Small intestine (tissue), 7 donors: ENCODE data around the gene ZNF526. TPM values are rescaled to one million over a fixed set of nuclear protein-coding genes. Genes with fewer than 3 reads are reported as not detected.

ENCODE experiments used
- DNase-seq, 2 donors: peaks; one replicate each; pipeline versions ENCODE4 v3.0.0 to v3.0.0-alpha.2; 2013
- FAIRE-seq: peaks from 2 replicates; lab custom pipeline; 2012; peaks lifted over from hg19 to GRCh38; lab: Jason Lieb, UNC
- H3K27ac ChIP-seq, 3 donors: one replicate each; pipeline ENCODE4 v1.5.1; 2013; ENCODE audit warnings: low read length in 2 of 3, mild to moderate bottlenecking in 2 of 3, control low read depth in 1 of 3, inconsistent platforms in 1 of 3, low read depth in 1 of 3, moderate library complexity in 1 of 3
- H3K27me3 ChIP-seq, 3 donors: one replicate each; pipeline ENCODE4 v1.6.1; 2013; ENCODE audit warnings: low read length in 3 of 3, inconsistent platforms in 1 of 3; ENCODE audit not compliant: control insufficient read depth in 3 of 3, insufficient read depth in 3 of 3
- H3K36me3 ChIP-seq, 3 donors: one replicate each; pipeline ENCODE4 v1.6.1; 2013; ENCODE audit warnings: low read length in 3 of 3, inconsistent platforms in 1 of 3, low read depth in 1 of 3, mild to moderate bottlenecking in 1 of 3, moderate library complexity in 1 of 3; ENCODE audit not compliant: control insufficient read depth in 3 of 3, insufficient read depth in 2 of 3
- H3K4me1 ChIP-seq, 3 donors: one replicate each; pipeline ENCODE4 v1.6.1; 2013; ENCODE audit warnings: low read length in 2 of 3, inconsistent platforms in 1 of 3, low read depth in 1 of 3, mild to moderate bottlenecking in 1 of 3, moderate library complexity in 1 of 3; ENCODE audit not compliant: control insufficient read depth in 3 of 3, insufficient read depth in 2 of 3
- H3K4me3 ChIP-seq, 3 donors: one replicate each; pipeline ENCODE4 v1.5.1; 2013; ENCODE audit warnings: low read length in 3 of 3, control low read depth in 1 of 3, inconsistent platforms in 1 of 3, low read depth in 1 of 3, mild to moderate bottlenecking in 1 of 3, moderate library complexity in 1 of 3
- H3K9me3 ChIP-seq, 2 donors: one replicate each; pipeline ENCODE4 v1.6.1; 2013; ENCODE audit warnings: low read depth in 1 of 2, low read length in 1 of 2; ENCODE audit not compliant: control insufficient read depth in 2 of 2, insufficient read depth in 1 of 2
- WGBS, 3 donors: extraction: QIAGEN DNeasy Blood & Tissue Kit; methylation state at CpG; one replicate each; pipeline ENCODE4 v1.1.7; 2013; 5-methylcytosine and 5-hydroxymethylcytosine counted together
- polyA plus RNA-seq, 4 donors: library from polyadenylated mRNA; stranded (reverse) in 3 of 4; unstranded in 1 of 4; fragments of 200-250 nt in 3 of 4; fragments of 120-200 nt in 1 of 4; gene quantifications; one replicate each; pipeline versions ENCODE4 v1.2.1 to v1.2.3, GENCODE V29; 2013
- donor health status: healthy with polysubstance abuse.
- donor health status: control.
- donor health status: control.
- donor health status: Bipolar disorder and iron deficiency.
- donor health status: healthy.

Gene ZNF526
- polyA plus RNA-seq, 4 donors, result 3.2 to 11.3 (median 4.4) TPM

DNA sequence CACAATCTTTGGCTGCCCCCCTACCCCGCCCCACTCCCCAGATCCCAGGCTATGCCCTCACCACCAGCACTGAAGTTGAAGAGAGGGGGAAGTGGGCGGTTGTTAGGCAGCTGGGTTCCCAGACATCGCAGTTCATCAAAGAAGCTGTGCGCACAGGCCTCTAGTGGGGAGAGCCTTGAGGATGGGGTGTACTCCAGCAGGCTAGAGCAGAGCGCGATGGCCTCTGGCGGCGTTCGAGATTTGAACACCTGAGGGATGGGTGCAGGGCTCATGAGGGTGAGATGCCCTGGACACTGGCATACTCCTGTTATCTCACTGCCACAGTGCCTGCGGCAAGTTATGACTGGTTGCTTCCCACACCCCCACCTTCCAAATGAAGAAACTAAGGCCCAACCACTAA lies 12.3 kb downstream of the ZNF526 start:
- Histone ChIP-seq H3K36me3 (peaks cover 24 to 98% (median 30%) of the 10 kb centered on the region in 3 donors), H3K27me3 (no peaks in the 10 kb centered on the region), H3K9me3 (no peaks in the 10 kb centered on the region), H3K4me3 (no peak overlapping the region), H3K4me1 (peaks cover 0 to 58% (median 5%) of the 10 kb centered on the region in 3 donors), H3K27ac (peak overlapping the region in 2 of 3 donors; percentile 71 to 95)
- 90 to 94% (median 92%) methylated on average over 10 of the region's 10 CpGs for WGBS, 3 donors
- DNase-seq (no peak), FAIRE-seq (no peak)

DNA sequence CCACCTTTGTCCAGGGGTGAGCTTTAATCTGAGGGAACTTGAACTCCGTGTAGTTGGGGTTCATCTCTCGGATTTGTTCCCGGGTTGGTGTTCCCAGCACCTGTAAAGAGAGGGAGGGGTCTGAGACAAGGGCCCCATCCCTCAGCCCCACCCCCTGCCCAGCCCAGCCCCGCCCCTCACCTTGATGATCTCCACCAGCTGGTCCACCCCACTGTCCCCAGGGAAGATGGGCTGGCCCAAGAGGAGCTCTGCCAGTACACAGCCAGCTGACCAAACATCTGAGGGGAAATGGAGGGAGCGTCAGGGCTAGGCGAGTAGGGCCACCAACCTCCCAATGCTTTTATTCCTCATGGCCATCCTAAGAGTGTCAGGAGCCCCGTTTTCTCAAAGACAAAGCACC lies 13.0 kb downstream of the ZNF526 start:
- Histone ChIP-seq H3K4me1 (peaks cover 0 to 57% (median 5%) of the 10 kb centered on the region in 3 donors), H3K27ac (peak overlapping the region; percentile 81 to 95 (median 90)), H3K27me3 (no peaks in the 10 kb centered on the region), H3K4me3 (peak overlapping the region in 1 of 3 donors; percentile 1), H3K36me3 (peaks cover 24 to 95% (median 30%) of the 10 kb centered on the region in 3 donors), H3K9me3 (no peaks in the 10 kb centered on the region)
- WGBS, 3 donors, result 44 to 67% (median 51%) methylated on average over 7 of the region's 7 CpGs
- FAIRE-seq (no peak), DNase-seq (no peak)

DNA sequence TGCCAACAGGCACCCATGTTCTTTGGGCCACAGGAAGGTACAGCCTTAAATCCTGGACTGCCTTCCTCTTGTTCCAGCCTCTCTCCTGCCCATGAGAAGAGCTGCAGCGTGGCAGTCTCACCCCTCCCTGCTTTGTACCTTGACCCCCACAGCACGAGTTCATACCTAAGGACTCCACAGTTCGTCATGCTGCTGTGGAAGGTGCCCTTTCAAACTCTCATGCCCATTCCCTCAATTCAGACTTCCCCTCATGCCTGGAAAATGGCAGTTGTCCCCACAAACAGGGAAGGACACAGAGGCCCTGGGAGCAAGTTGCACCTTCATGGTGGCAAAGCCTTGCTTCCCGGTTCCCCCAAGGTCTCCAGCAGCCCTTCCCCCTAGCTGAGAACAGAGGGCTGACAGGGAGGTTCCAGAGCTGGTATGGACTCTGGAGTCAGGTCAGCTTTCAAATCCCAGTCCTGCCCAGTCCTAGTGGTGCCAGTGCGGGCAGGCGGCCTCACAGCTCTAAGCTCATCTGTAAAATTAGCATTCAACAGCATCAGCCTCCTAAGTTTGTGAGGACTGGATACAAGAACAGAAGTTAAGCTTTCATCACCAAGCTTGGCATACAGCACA lies 13.7 kb downstream of the ZNF526 start:
- peak; percentile 89 to 94 for DNase-seq
- Histone ChIP-seq H3K9me3 (no peaks in the 10 kb centered on the region), H3K4me3 (peak overlapping the region in 2 of 3 donors; percentile 1 to 6), H3K36me3 (peaks cover 23 to 95% (median 30%) of the 10 kb centered on the region in 3 donors), H3K27ac (peak overlapping the region; percentile 81 to 95 (median 90)), H3K27me3 (no peaks in the 10 kb centered on the region), H3K4me1 (peaks cover 0 to 50% (median 5%) of the 10 kb centered on the region in 3 donors)
- no peak for FAIRE-seq
- WGBS, 3 donors, result 28 to 69% (median 51%) methylated on average over 6 of the region's 6 CpGs

DNA sequence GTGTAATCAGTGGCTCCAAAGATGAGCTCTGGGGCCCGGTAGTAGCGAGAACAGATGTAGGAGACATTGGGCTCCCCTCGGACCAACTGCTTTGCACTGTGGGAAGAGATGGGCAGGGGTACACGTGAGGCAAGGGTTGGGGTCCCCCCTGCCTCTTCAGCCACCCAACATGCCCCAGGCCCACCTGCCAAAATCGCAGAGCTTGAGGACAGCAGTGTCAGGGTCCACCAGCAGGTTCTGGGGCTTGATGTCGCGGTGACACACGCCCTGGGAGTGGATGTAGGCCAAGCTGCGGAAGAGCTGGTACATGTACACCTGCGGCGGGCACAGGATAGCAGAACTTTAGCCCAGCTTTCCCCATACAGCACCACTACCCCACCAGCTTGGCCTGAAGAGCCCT lies 14.3 kb downstream of the ZNF526 start:
- H3K36me3 ChIP-seq, result peaks cover 21 to 95% (median 30%) of the 10 kb centered on the region in 3 donors
- no peak for FAIRE-seq
- WGBS, 3 donors, result 84 to 93% (median 85%) methylated on average over 11 of the region's 11 CpGs
- DNase-seq, result no peak
- H3K4me1 ChIP-seq, result peaks cover 0 to 44% (median 5%) of the 10 kb centered on the region in 3 donors
- H3K27me3 ChIP-seq, result no peaks in the 10 kb centered on the region
- H3K9me3 ChIP-seq, result no peaks in the 10 kb centered on the region
- H3K27ac ChIP-seq, result peak overlapping the region; percentile 81 to 95 (median 90)
- H3K4me3 ChIP-seq, result peak overlapping the region in 1 of 3 donors; percentile 6

DNA sequence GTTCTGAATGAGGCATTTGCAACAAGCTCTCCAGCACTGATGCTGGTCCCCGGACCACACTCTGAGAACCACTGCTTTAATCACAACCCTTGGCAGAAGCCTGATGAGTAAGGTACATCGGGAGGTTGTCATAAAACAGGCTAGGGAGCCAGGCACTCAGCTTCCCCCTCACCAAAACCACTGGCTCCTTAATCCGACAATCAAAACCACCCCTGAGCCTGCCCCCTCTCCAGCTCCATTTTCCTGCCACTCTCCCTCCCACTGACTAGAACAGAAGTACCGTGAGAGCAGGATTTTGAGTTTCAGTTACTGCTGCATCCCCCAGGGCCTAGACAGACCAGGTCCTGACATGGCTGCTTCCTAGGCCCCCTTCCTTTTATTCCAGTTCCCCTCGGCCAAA lies 15.1 kb downstream of the ZNF526 start:
- H3K27me3 ChIP-seq, result no peaks in the 10 kb centered on the region
- H3K4me1 ChIP-seq, result peaks cover 0 to 36% (median 5%) of the 10 kb centered on the region in 3 donors
- 84 to 95% (median 93%) methylated on average over 5 of the region's 5 CpGs for WGBS, 3 donors
- no peak for FAIRE-seq
- peaks cover 21 to 94% (median 30%) of the 10 kb centered on the region in 3 donors for H3K36me3 ChIP-seq
- no peak overlapping the region for H3K4me3 ChIP-seq
- H3K9me3 ChIP-seq, result no peaks in the 10 kb centered on the region
- DNase-seq, result no peak
- peak overlapping the region in 1 of 3 donors; percentile 54 for H3K27ac ChIP-seq

DNA sequence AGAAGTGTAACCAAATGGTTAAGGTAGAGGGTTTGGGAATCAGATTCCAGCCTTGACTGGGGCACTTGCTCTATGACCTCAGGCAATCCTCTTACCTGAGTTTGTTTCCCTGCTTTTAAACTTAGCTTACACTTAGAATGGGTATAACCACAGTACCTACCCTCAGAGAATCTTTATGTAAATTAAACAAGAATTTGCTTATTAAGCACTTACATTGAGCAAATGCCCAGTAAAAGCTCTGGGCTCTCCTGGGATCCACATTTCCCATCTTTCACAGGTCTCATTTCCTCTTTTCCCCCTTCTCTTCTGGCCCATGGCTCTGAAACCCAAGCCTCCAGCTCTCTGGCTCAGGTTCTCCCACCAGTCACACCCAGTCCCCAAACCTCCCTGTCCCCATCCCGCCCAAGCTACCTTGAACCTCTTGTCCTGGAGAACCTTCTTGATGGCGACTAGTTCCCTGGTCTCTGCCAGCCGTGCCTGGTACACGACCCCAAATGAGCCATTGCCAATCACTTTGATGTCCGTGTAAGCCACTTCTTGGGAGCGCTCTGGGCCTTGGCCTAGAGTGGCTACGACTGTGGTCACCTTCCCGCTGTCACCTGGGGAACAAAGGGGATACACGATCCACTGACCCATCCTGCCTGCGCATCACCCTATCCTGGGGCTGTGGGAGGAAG lies 19.6 kb downstream of the ZNF526 start:
- H3K9me3 ChIP-seq, result no peaks in the 10 kb centered on the region
- DNase-seq, result no peak
- H3K27ac ChIP-seq, result peak overlapping the region in 1 of 3 donors; percentile 6
- WGBS, 3 donors, result 91 to 92% (median 92%) methylated on average over 10 of the region's 10 CpGs
- no peak overlapping the region for H3K4me3 ChIP-seq
- H3K36me3 ChIP-seq, result peaks cover 8 to 52% (median 11%) of the 10 kb centered on the region in 3 donors
- H3K27me3 ChIP-seq, result no peaks in the 10 kb centered on the region
- H3K4me1 ChIP-seq, result peaks cover 3 to 21% (median 4%) of the 10 kb centered on the region in 3 donors
- FAIRE-seq, result no peak

DNA sequence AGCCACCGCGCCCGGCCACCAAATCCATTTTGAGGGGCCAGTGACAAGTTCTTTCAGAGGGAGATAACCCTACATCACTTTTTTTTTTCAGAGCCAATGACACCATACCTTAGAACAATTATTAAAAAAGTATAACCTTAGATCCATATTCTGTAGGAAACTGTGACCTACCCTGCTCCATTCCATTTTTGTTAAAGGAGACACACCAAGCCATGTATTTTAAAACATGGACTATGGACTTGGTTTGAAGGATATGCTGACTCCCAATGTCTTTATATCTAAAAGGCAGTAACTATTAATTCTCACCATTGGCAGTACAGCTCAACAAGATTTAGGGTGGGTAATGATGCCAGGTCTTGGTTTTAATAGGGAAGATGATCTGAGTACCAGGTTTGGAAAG lies 21.2 kb downstream of the ZNF526 start:
- FAIRE-seq (no peak), DNase-seq (peak in 1 of 2 donors; percentile 31)
- peaks cover 0 to 25% (median 4%) of the 10 kb centered on the region in 3 donors for H3K4me1 ChIP-seq
- 98 to 100% (median 99%) methylated on average over 3 of the region's 3 CpGs for WGBS, 3 donors
- peaks cover 2 to 37% (median 4%) of the 10 kb centered on the region in 3 donors for H3K36me3 ChIP-seq
- H3K27ac ChIP-seq, result peak overlapping the region in 1 of 3 donors; percentile 75
- no peaks in the 10 kb centered on the region for H3K9me3 ChIP-seq
- H3K27me3 ChIP-seq, result no peaks in the 10 kb centered on the region
- peak overlapping the region in 2 of 3 donors; percentile 82 to 97 for H3K4me3 ChIP-seq

DNA sequence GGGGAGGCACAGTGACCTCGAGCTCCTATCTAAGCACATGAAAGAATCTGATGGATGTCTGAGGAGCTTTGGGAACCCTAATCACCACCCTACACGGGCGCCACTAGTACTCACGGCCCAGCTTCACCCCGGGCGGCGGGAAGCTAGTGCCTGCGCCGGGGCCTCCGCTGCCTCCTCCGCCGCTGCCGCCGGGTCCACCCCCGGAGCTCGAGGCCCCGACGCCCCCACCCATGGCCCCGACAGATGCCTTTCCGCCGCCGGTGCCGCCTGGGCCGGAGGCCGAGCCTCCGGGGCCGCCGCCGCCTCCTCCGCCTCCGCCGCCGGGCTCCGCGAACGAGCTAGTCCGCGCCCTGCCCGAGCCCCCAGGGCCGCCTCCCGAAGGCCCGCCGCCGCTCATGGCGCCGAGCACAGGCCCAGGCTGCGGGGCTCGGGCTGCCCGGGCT lies 22.0 kb downstream of the ZNF526 start:
- DNase-seq, result no peak
- 0 to 1% (median 1%) methylated on average over 28 to 49 of the region's 49 CpGs for WGBS, 3 donors

More for the DNA sequence above, 22.0 kb downstream of the ZNF526 start:
- no peak for FAIRE-seq
- Histone ChIP-seq H3K36me3 (peaks cover 0 to 37% (median 0%) of the 10 kb centered on the region in 3 donors), H3K4me1 (peaks cover 0 to 25% (median 4%) of the 10 kb centered on the region in 3 donors), H3K4me3 (peak overlapping the region; percentile 67 to 97 (median 82)), H3K9me3 (no peaks in the 10 kb centered on the region), H3K27ac (peak overlapping the region; percentile 75 to 92 (median 92)), H3K27me3 (no peaks in the 10 kb centered on the region)
